ENCODE measurements around the gene CYLC2.

Gene CYLC2

DNA sequence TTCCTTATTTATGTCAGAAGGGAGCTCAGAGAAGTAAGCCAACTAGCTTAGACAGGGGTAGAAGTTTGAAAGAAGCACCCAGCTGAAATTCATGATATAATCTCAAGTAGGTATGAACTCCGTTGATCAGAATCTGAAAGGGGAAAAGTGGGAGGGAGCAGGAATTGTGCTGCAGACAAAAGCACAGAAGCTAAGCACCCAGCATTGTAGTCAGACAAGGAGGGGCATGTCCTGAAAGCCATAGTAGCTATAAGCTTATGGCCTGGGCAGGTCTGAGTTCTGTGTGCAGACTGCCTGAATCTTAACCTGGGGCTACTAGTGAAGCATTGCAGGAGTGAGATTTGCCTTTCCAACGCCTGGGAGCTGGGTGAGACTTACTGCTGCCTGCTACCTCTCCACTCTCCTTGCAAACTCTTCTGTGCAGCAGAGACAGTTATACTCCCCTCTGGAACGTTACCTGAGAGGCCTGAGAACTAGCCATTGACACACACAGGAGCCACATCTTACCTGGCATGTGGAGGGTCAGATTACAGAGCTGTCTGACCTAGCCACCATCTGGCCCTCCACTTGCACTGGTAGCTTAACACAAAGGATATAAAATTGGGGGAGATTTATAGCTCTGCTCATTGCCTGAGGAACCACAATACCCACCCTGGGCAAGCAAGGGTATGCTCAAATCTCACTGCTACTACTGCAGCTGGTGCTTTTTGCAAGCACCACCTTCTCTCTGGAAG lies 9.8 kb upstream of the CYLC2 start:
- Histone ChIP-seq H3K4me3 (no peak overlapping the region), H3K27ac (no peak overlapping the region)
- no peak for DNase-seq (ENCODE audit: low spot score)
- TF ChIP-seq, protein P1, sequence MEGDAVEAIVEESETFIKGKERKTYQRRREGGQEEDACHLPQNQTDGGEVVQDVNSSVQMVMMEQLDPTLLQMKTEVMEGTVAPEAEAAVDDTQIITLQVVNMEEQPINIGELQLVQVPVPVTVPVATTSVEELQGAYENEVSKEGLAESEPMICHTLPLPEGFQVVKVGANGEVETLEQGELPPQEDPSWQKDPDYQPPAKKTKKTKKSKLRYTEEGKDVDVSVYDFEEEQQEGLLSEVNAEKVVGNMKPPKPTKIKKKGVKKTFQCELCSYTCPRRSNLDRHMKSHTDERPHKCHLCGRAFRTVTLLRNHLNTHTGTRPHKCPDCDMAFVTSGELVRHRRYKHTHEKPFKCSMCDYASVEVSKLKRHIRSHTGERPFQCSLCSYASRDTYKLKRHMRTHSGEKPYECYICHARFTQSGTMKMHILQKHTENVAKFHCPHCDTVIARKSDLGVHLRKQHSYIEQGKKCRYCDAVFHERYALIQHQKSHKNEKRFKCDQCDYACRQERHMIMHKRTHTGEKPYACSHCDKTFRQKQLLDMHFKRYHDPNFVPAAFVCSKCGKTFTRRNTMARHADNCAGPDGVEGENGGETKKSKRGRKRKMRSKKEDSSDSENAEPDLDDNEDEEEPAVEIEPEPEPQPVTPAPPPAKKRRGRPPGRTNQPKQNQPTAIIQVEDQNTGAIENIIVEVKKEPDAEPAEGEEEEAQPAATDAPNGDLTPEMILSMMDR (IDR thresholded peaks at IDR 0.05): no peak

GRCh38 chr9:102986425-102986824 lies 8.7 kb upstream of the CYLC2 start:
- Histone ChIP-seq H3K4me3 (no peak overlapping the region), H3K27ac (no peak overlapping the region)
- TF ChIP-seq, protein P1 (IDR thresholded peaks at IDR 0.05): no peak
- DNase-seq (ENCODE audit: low spot score): no peak

DNA sequence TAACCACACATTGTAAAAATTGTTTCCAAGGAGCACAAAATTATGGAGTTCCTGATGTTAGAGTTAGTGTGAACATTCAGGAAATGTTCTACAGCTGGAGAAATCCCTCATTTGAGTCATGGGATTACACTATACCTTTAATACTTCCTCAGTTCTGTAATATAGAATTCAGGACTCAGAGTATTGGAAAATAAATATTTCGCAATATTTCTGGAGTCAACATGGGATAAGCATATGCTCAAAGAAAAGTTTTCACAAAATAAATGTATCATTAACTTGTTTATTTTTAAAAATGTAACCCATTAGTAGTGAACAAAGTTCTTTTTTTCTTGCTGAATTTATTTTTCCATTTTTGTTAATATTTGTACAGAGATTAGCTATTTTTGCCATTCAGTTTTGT lies 8.6 kb downstream of the CYLC2 start:
- TF ChIP-seq, protein P1 (IDR thresholded peaks at IDR 0.05): no peak
- Histone ChIP-seq H3K27ac (no peak overlapping the region), H3K4me3 (no peak overlapping the region)
- DNase-seq (ENCODE audit: low spot score): no peak

- TF ChIP-seq, protein P1 (IDR thresholded peaks at IDR 0.05): no peak
- no peak overlapping the region for H3K27ac ChIP-seq
- H3K4me3 ChIP-seq: no peak overlapping the region
- no peak for DNase-seq (ENCODE audit: low spot score)
Measured at GRCh38 chr9:103014242-103014641, 19.1 kb downstream of the CYLC2 start.

GRCh38 chr9:103025796-103026195 lies 30.7 kb downstream of the CYLC2 start:
- TF ChIP-seq, protein P1 (IDR thresholded peaks at IDR 0.05): no peak
- H3K4me3 ChIP-seq: no peak overlapping the region
- H3K27ac ChIP-seq: no peak overlapping the region
- DNase-seq (ENCODE audit: low spot score): no peak

DNA sequence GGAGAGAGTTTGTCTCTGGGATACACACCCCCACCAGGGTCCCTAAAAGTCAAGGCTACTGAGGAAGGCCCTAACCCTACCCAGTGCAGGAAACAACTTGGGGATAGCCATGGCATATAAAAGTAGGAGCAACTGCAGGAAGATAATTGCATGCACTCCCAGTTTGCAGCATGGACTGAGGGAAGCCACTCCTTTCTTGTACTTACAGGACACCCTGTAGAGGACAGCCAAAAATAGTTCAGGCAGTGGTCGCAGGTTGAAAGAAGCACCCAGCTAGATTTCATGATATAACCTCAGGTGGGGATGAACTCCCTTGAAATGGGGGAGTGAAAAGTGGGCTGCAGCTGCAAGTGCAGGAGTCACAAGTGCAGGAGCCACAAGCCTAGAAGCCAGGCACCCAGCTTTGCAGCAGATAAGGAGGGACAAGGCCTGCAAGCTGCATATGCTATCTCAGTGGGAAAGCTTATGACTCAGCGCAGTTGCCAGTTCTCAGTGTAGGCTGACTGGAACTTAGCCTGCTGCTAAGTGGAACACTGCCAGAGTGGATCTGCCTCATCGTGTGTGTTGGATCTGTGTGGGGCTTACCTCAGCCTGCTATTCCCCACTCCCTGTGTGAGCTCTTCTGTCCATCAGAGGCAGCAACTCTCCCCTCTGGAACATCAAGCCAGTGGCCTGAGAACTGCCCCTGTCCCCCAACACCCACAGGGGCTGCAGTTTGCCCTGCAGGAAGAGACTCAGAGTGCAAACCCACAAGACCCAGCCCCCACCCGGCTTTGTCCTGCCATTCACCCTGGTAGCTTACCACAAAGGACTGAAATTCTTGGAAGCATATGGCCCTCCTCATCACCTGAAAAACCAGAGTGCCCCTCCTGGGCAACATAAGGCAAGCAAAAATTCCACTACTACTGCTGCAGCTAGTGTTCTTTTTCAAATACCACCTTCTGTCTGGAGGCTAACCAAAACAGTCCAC lies 42.7 kb downstream of the CYLC2 start:
- DNase-seq (ENCODE audit: low spot score): no peak
- H3K27ac ChIP-seq: no peak overlapping the region
- TF ChIP-seq, protein P1 (IDR thresholded peaks at IDR 0.05): no peak
- H3K4me3 ChIP-seq: no peak overlapping the region
